NCI-H1048 (cell line): ENCODE results near the gene RNU7-1.
"Not testable (repeated sequence)": the region's sequence is repeated elsewhere in the genome, so short reads cannot be mapped to it uniquely, and the experiment has no call there.

Experiments
- DNase-seq: peaks from one replicate; lab custom pipeline; 2025; lab: John Stamatoyannopoulos, UW

The RNU7-1 gene

DNA sequence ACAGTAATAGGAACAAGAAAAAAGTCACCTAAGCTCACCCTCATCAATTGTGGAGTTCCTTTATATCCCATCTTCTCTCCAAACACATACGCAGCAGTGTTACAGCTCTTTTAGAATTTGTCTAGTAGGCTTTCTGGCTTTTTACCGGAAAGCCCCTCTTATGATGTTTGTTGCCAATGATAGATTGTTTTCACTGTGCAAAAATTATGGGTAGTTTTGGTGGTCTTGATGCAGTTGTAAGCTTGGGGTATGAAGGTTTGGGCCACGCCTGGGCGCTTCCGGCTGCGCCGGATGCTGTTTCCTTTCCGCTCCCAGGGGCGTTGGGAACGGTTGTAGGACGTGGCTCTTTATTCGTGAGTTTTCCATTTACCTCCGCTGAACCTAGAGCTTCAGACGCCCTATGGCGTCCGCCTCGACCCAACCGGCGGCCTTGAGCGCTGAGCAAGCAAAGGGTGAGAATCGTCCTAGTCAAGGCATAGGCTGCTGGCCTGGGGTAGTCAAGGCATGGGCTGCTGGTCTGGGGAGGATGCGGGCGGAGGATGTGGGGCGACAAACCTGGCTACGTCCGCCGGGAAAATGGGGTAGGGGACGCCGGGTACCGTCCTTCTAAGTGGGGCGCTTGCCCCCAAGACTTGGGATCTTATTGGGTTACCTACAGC, at the start of gene RNU7-1, which contains the start of gene C12orf57:
RNU7-1 (plus strand) TSS at position 95 of the 659 bp plus-strand sequence.
C12orf57 (plus strand) TSS at position 301 of the 659 bp plus-strand sequence; CDS start at position 401, 100 bp downstream.
- DNase-seq = peak; percentile 41

DNA sequence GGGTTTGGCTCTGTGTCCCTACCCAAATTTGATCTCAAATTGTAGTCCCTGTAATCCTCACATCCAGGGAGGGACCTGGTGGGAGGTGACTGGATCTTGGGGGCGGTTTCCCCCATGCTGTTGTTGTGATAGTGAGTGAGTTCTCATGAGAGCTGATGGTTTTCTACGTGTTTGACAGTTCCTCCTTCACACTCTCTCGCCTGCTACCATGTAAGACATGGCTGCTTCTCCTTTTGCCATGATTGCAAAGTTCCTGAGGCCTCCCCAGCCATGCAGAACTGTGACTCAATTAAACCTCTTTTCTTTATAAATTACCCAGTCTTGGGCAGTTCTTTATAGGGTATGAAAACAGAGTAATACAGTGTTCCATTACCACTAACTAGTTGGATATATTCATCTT, 49.3 kb upstream of the RNU7-1 start:
- no peak for DNase-seq

DNA sequence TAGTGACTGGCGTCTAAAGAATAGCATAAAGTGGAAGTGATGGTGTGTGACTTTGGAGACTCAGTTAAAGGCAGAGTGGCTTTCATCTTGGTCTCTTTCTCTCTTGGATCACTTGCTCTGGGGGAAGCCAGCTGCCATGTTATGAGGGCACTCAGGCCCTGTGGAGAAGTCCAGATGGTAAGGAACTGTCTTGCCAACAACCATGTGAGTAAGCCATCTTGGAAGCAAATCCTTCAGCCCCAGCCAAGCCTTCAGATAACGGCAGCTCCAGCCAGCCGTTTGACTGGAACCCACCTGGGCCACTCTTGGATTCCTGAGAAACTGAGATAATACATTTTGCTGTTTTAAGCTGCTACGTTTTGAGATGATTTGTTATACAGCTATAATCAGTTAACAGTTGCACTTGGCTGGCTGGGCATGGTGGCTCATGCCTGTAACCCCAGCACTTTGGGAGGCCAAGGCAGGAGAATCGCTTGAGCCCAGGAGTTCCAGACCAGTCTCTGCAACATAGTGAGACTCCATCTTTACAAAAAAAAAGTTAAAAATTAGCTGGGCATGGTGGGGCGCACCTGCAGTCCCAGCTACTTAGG, 46.7 kb upstream of the RNU7-1 start:
- DNase-seq = no peak

DNA sequence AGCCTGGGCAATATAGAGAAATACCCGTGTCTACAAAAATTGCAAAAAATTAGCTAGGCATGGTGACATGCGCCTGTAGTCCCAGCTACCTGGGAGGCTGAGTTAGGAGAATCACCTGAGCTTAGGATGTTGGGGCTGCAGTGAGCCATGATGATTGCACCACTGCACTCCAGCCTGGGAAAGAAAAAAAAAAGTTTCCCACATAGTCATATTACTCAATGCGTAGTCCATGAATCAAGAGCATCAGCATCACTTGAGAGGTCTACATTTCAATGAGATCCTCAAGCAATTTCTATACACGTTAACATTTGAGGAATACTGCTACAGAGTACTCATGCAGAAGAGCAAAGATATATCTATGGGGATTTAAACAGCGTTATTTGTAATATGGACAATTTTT, 44.2 kb upstream of the RNU7-1 start:
- DNase-seq = no peak

DNA sequence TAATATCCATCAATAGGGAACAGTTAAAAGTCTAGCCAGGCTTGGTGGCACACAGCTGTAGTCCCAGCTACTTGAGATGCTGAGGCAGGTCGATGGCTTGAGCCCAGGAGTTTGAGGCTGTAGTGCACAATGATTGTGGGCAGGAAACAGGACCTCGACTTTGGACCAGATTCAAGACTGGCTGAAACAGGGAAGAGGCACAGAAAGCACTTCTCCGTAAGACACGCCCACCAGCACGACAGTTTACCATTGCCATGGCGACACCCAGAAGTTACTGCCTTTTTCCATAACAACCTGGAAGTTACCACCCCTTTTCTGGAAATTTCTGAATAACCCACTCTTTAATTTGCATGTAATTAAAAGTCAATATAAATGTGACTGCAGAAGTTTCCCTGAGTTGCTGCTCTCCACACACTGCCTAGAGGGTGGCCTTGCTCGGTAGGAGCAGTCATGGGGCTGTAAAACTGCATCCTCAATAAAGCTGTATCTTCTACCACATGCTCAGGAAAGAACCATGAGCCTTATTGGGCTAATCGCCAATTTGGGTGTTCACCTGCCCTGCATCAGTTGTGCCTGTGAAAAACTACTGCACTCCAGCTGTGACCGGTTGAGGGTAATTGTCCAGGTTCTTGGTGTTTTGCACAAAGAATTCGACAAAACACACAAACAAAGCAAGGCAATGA, 43.6 kb upstream of the RNU7-1 start:
- peak; percentile 68 for DNase-seq

DNA sequence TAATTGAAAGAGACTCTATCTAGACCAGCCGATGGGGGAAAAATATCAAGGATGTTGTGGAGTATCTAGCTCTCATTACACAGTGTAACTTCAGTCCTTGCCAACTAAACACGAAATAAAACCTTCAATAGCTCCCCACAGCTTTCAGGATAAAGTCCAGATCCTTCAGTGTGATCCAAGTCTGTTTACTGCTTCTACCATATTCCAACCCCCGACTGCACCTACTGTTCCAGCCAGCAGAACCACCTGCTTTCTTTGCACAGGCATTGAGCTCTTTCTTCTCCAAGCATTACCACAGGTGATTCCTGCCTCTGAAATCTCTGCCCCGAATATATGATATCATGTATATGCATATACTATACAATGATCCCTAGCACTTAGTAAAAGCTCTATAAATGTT, 41.2 kb upstream of the RNU7-1 start:
- no peak for DNase-seq

DNA sequence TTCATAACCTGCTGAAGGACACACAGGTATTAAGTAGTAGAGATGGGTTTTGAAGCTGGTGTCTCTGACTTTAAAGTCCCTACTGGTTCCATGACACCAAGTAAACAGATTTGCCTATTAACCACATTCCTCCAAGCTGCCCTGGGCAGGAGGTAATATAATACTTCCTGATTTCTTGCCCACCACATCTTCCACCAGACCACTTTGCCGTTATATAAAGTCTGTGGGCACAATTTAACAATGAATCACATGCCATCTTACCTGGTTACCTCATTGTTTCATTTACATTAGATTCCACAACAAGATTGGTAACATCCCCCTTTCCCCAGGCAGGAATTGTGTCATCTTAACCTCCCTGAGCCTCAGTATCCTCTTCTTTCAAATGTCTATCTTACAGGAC, 39.9 kb upstream of the RNU7-1 start:
- no peak for DNase-seq

DNA sequence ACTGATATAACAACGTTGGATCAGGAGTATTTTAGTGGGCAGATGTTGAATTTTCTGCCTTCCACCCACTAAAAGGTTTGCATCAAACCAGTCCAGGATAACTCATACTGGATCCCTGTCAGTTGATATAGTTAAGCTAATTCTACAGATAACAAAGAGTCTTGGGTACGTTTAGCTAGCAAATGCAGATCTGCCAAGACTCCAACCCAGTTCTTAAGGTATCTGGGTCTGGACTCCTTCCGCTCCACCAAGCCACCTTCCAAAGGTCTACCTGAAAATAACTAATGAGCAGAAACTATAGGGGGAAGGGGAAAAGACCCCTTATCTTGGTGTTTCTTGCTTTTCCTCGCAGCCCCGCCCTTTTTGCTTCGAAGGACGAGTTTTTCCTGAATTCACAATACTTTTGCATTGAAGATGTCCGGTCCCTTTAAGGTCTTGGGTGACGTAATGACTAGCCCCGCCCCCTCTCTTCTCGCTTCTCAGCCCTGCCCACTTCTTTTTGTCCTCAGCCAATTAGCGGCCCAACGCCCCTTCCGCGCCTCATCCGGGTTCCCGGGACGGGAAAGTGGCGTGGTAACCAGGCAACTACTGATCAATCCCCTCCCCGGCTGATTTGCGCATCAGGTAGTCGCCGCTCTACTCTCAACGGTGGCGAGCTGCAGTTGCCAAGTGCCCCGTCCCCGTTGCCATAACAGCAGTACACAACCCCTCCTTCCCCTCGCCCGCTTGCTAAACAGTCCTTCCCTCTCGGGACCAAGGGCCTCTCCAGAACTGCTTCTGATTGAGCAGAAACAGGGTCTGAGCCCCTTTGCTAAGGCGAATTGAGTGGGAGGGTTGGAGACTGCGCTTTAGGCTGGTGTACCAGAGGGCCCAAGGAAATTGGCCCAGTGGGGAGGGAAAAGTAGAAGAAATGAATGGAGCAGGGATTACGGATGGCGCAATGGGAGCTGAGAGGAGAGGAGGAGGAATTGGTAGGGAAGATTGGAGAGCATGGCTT, 39.0 kb upstream of the RNU7-1 start, which contains the start of gene LRRC23:
LRRC23 (plus strand) TSS at position 543 of the 997 bp plus-strand sequence. CDS start 812 bp downstream, outside the sequence.
- DNase-seq = peak; percentile 96

DNA sequence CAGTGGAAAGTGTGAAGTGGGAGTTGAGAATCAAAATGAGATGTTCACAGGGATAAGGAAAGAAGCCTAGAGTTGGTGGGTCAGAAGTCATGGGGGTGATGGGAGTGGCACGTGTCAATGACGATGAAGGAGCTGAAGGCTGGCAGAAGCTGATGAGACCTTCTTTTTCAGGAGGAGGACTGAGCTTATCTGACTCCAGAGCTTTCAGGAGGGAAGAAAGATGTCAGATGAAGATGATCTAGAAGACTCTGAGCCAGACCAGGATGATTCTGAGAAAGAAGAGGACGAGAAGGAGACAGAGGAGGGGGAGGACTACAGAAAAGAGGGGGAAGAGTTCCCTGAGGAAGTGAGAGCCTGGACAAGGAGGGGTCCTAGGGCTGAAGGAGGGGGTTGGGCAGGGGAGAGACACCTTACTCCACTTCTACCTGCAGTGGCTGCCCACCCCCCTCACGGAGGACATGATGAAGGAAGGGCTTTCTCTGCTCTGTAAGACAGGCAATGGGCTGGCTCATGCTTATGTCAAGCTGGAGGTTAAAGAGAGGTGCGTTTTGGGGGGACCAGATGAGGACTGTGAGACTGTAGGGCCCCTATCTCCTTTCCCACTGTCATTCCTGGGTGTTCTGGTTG, 38.1 kb upstream of the RNU7-1 start:
- DNase-seq = no peak

DNA sequence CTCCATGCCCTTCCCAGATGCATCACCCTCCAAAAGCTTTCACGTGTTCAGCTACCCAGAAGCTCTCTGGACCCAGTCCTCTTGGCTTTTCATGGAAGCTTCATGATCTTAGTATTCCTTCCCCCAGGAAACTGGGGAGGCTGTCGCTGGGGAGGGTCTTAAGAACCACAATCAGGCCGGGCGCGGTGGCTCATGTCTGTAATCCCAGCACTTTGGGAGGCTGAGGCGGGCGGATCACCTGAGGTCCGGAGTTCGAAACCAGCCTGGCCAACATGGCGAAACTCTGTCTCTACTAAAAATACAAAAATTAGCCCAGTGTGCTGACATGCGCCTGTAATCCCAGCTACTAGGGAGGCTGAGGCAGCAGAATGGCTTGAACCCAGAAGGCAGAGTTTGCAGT, 35.5 kb upstream of the RNU7-1 start:
- not testable (repeated sequence) for DNase-seq

DNA sequence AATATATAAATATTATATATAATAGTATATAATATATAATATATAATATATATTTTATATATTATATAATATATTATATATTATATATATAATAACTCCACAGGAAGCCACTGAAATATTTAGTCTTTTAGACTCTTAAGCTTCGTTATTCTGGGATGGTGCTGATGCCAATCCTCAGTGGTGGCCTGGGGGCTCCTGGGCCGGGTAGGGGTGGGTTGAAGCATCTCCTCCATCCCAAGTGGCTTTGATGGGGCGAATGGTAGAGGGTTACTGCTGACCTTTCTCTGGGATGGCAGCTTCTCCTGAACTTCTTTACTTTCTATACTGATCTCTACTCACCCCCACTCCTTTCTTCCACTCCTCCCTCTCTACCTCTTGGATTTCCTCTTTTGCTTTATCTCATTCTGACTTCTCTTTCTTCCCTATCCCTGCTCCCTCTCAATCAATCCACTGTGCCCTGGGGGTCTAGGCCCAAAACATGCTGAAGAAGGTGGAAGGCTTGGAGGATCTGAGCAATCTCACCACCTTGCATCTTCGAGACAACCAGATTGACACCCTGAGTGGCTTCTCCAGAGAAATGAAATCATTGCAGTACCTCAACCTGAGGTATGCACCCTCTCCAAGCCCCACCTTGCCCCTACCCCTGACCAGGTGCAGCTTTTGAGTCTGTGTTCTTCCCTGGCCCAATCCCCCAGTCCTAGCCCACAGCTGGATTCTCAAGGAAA, 34.0 kb upstream of the RNU7-1 start:
- DNase-seq = no peak

DNA sequence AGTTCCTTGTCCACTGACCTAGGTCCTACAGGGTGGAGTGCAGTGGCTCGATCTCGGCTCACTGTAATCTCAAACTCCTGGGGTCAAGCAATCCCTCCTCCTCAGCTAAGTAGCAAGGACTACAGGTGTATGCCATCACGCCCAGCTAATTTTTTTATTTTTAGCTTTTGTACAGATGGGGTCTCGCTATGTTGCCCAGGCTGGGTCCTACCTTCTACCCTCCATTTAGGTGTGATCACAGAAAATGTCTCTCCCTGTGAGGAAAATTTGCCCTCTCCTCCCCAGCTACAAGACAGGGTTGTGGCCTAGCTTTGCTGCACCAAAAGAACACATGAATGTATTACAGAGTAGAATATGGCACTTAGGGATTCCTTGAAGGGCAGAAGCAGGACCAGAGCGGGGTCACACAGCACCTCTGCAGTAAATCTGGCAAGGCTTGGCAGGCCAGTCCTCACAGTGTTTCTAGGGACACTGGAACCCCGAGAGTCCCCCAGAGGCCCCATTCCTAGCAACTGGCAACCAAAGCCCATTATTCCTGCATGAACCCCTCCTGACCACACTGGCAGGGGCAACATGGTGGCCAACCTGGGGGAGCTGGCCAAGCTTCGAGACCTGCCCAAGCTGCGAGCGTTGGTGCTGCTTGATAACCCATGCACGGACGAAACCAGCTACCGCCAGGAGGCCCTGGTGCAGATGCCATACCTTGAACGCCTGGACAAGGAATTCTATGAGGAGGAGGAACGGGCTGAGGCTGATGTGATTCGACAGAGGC, 31.3 kb upstream of the RNU7-1 start:
- DNase-seq = no peak

DNA sequence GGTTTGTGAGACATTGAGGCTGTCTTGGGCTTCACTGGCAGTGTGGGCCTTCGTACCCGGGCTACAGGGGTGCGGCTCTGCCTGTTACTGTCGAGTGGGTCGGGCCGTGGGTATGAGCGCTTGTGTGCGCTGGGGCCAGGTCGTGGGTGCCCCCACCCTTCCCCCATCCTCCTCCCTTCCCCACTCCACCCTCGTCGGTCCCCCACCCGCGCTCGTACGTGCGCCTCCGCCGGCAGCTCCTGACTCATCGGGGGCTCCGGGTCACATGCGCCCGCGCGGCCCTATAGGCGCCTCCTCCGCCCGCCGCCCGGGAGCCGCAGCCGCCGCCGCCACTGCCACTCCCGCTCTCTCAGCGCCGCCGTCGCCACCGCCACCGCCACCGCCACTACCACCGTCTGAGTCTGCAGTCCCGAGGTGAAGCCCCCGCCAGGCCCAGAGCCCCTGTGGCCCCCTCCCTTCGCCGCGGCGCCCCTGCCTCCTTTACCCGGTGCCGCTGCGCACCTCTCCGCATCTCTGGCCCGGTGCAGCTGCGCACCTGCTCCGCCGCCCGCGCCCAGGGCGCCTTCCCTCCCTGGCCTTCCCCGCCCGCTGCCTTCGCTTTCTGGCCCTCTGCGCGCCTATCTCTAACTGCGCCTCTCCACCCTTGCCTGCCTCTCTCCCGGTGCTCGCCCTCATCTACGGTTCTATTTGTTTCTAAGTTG, 29.2 kb upstream of the RNU7-1 start, which contains the start of gene ENO2:
ENO2 (plus strand) TSS at position 335 of the 701 bp plus-strand sequence. CDS start 1,253 bp downstream, outside the sequence.
- DNase-seq = no peak

DNA sequence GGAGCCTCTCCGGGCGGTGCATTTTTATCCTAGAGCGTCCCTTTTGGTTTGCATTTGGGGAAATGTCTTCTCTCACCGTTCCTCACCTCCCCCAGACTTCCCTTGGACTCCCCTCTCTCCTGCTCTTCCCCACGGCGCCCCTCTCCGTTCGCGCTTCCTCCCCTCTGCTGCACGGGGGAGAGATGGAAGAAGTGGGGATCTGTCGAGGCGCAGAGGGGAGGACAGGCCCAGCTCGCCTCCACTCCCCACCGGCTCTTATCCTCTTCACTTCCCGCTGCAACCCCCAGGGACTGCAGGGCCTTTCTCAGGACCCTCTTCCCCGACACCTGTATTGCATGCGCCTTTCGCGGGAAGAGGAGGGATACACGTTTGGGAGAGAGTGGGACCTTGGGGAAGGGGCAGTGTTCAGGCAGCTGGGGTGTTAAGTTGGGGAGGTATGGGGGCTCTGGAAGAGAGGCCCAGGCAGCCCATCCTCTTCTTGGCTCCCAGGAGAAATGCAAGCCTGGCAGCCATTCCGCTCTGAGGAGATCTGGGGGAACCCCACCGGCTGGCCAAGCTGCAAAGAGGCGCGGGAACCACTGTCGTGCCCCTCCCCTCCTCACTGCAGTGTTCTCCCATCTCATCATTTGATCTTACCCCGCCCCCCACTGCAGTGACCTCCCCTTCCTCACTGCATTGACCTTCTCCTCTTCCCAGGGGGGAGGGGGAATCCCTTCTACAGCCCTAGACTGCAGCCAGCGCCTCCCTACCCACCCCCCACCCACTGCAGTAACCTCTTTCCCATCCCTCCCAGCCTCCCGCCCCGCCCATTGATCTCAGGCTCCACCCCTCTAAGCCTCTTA, 28.4 kb upstream of the RNU7-1 start:
- no peak for DNase-seq

DNA sequence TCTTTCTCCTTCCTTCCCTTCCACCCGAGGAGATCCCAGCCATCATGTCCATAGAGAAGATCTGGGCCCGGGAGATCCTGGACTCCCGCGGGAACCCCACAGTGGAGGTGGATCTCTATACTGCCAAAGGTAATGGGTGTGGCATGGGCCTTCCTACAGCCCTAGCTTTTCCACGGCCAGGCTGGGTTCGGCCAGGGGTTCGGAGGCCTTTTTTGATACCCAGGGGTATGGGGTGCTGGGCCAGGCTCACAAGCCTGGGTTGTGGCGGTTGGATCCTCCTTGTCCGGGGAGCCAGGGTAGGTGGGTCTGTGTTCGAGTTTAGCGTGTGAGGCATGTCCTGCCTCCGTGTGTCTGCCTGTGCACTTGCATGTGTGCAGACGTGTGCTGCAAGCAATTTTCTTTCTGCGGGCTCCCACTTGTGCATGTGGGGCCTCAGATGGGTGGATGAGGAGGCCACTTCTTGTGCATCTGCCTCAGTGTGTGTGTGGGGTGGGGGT, 27.8 kb upstream of the RNU7-1 start:
- no peak for DNase-seq

DNA sequence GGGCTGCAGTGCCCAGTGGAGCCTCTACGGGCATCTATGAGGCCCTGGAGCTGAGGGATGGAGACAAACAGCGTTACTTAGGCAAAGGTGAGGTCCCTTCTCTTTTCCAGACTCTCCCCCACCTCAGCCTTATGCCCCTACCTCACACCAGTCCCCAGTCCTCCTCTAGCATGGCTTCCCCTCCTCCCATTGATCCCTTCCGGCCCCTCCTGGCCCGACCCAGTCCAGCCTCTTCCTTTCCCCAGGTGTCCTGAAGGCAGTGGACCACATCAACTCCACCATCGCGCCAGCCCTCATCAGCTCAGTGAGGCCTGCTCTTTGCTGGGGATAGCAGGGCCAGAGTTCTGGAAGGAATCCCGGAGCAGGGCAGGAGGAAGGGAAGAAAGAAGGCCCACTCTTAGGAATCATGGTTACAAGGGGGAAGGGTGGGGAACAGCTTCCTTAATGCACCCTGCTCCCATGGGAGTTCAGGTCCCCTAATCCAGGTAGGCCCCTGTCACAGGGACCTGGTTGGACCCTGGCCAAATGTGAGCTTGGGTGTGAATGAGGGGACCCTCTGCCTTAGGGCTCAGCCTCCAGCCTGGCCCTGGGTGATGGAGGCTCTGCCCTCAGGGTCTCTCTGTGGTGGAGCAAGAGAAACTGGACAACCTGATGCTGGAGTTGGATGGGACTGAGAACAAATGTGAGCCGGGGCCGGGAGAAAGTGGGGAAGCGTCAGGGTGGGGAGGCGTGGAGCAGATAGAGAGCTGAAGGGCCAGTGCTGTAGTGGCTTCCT, 27.0 kb upstream of the RNU7-1 start:
- DNase-seq = no peak
